Trophoblast cell (in vitro differentiated cells and primary cell): ENCODE measurements around the gene ECSCR.

Experiments used
- DNase-seq, 2 donors: peaks; one replicate each; pipeline ENCODE4 v3.0.0-alpha.2; 2016
- H2AFZ ChIP-seq: 2 replicates; pipeline ENCODE4 v1.6.1; 2013; ENCODE audit warnings: low read length, moderate library complexity, mild to moderate bottlenecking; ENCODE audit not compliant: insufficient read depth, poor library complexity
- H2AK5ac ChIP-seq: 2 replicates; pipeline ENCODE4 v1.6.1; 2013; ENCODE audit warnings: mild to moderate bottlenecking, low read length
- H2BK120ac ChIP-seq: 2 replicates; pipeline ENCODE4 v1.6.1; 2013; ENCODE audit warnings: low read length, mild to moderate bottlenecking, moderate library complexity; ENCODE audit not compliant: insufficient read depth, poor library complexity
- H2BK12ac ChIP-seq: 2 replicates; pipeline ENCODE4 v1.6.1; 2013; ENCODE audit warnings: mild to moderate bottlenecking, low read length, moderate library complexity
- H2BK5ac ChIP-seq: 2 replicates; pipeline ENCODE4 v1.6.1; 2013; ENCODE audit warnings: low read length, low read depth, moderate library complexity, mild to moderate bottlenecking; ENCODE audit not compliant: poor library complexity
- H3K14ac ChIP-seq: 2 replicates; pipeline ENCODE4 v1.6.1; 2013; ENCODE audit warnings: mild to moderate bottlenecking, low read length
- H3K18ac ChIP-seq: 2 replicates; pipeline ENCODE4 v1.6.1; 2013; ENCODE audit warnings: mild to moderate bottlenecking, low read length
- H3K23ac ChIP-seq: 2 replicates; pipeline ENCODE4 v1.6.1; 2013; ENCODE audit warnings: low read length
- H3K27ac ChIP-seq: 2 replicates; pipeline ENCODE4 v1.5.1; 2013; ENCODE audit warnings: low read depth, mild to moderate bottlenecking, inconsistent platforms, low read length, moderate library complexity
- H3K27me3 ChIP-seq: 2 replicates; pipeline ENCODE4 v1.6.1; 2013; ENCODE audit warnings: inconsistent platforms, mild to moderate bottlenecking, low read length, moderate library complexity; ENCODE audit not compliant: insufficient read depth
- H3K36me3 ChIP-seq, 2 experiments: 1 replicate in 1 of 2; 2 replicates in 1 of 2; pipeline ENCODE4 v1.6.1; 2013; ENCODE audit warnings: low read length in 2 of 2, mild to moderate bottlenecking in 2 of 2, moderate library complexity in 1 of 2; ENCODE audit not compliant: insufficient read depth in 2 of 2, control insufficient read depth in 1 of 2
- H3K4ac ChIP-seq: 2 replicates; pipeline ENCODE4 v1.6.1; 2013; ENCODE audit warnings: low read depth, mild to moderate bottlenecking, low read length, moderate library complexity
- H3K4me1 ChIP-seq, 2 experiments: 1 replicate in 1 of 2; 2 replicates in 1 of 2; pipeline ENCODE4 v1.6.1; 2013; ENCODE audit warnings: low read length in 2 of 2, mild to moderate bottlenecking in 2 of 2, moderate library complexity in 1 of 2; ENCODE audit not compliant: insufficient read depth in 2 of 2, control insufficient read depth in 1 of 2
- H3K4me2 ChIP-seq: 2 replicates; pipeline ENCODE4 v1.6.1; 2013; ENCODE audit warnings: inconsistent platforms, mild to moderate bottlenecking, low read length, moderate library complexity
- H3K4me3 ChIP-seq: 2 replicates; pipeline ENCODE4 v1.5.1; 2013; ENCODE audit warnings: mild to moderate bottlenecking, low read depth, low read length, inconsistent platforms
- H3K79me1 ChIP-seq: one replicate; pipeline ENCODE4 v1.6.1; 2013; ENCODE audit warnings: low read length
- H3K79me2 ChIP-seq: 2 replicates; pipeline ENCODE4 v1.6.1; 2013; ENCODE audit warnings: low read length, mild to moderate bottlenecking; ENCODE audit not compliant: control insufficient read depth, insufficient read depth, poor library complexity
- H3K9ac ChIP-seq: 2 replicates; pipeline ENCODE4 v1.6.1; 2013; ENCODE audit warnings: mild to moderate bottlenecking, low read length
- H3K9me3 ChIP-seq: 2 replicates; pipeline ENCODE4 v1.6.1; 2013; ENCODE audit warnings: low read depth, mild to moderate bottlenecking, control low read depth, inconsistent platforms, low read length; ENCODE audit not compliant: insufficient read depth
- H4K12ac ChIP-seq: 2 replicates; pipeline ENCODE4 v1.6.1; 2013; ENCODE audit warnings: low read depth, mild to moderate bottlenecking, low read length, moderate library complexity
- H4K8ac ChIP-seq: 2 replicates; pipeline ENCODE4 v1.6.1; 2013; ENCODE audit warnings: low read depth, mild to moderate bottlenecking, low read length, moderate library complexity
- H4K91ac ChIP-seq: one replicate; pipeline ENCODE4 v1.6.1; 2013; ENCODE audit warnings: low read depth, mild to moderate bottlenecking, low read length, moderate library complexity
- WGBS: extraction: QIAGEN DNeasy Blood & Tissue Kit; methylation state at CpG from one replicate; pipeline ENCODE4 v1.1.7; 2013; ENCODE audit warnings: missing lambda C conversion rate; ENCODE audit not compliant: insufficient read length, insufficient coverage; ENCODE audit errors: extremely low coverage; 5-methylcytosine and 5-hydroxymethylcytosine counted together

ECSCR gene

GRCh38 chr5:139415869-139416268 is 46.7 kb downstream of the ECSCR start:
- no peaks in the 10 kb centered on the region for H3K79me1 ChIP-seq
- no peaks in the 10 kb centered on the region for H3K79me2 ChIP-seq
- no peak overlapping the region for H3K23ac ChIP-seq
- no peaks in the 10 kb centered on the region for H3K27me3 ChIP-seq
- H4K91ac ChIP-seq = no peak overlapping the region
- no peak overlapping the region for H2BK120ac ChIP-seq
- H3K4me1 ChIP-seq = no peaks in the 10 kb centered on the region
- no peak overlapping the region for H2AFZ ChIP-seq
- no peak overlapping the region for H3K14ac ChIP-seq
- H2AK5ac ChIP-seq = no peak overlapping the region
- H4K8ac ChIP-seq = no peak overlapping the region
- no peak overlapping the region for H3K4me3 ChIP-seq
- DNase-seq = no peak
- no peak overlapping the region for H3K4ac ChIP-seq
- H3K9me3 ChIP-seq = no peaks in the 10 kb centered on the region
- H4K12ac ChIP-seq = no peak overlapping the region
- H3K18ac ChIP-seq = no peak overlapping the region
- H2BK12ac ChIP-seq = no peak overlapping the region
- H3K9ac ChIP-seq = no peak overlapping the region
- no peak overlapping the region for H3K27ac ChIP-seq
- H3K36me3 ChIP-seq = peaks cover 2 to 5% of the 10 kb centered on the region in 2 experiments
- H3K4me2 ChIP-seq = no peak overlapping the region
- H2BK5ac ChIP-seq = no peak overlapping the region

GRCh38 chr5:139415221-139415861 is 47.2 kb downstream of the ECSCR start:
- no peak for DNase-seq

GRCh38 chr5:139414581-139415130 is 47.9 kb downstream of the ECSCR start:
- no peak overlapping the region for H3K27ac ChIP-seq
- H3K79me1 ChIP-seq = no peaks in the 10 kb centered on the region
- no peak overlapping the region for H3K4me3 ChIP-seq
- no CpG with 5 or more reads among the region's 9 CpGs for WGBS
- H2BK120ac ChIP-seq = no peak overlapping the region
- H4K12ac ChIP-seq = no peak overlapping the region
- no peak overlapping the region for H4K8ac ChIP-seq
- no peak overlapping the region for H3K4me2 ChIP-seq
- H3K4me1 ChIP-seq = no peaks in the 10 kb centered on the region
- H3K18ac ChIP-seq = no peak overlapping the region
- H2BK5ac ChIP-seq = no peak overlapping the region
- no peaks in the 10 kb centered on the region for H3K27me3 ChIP-seq
- H3K9ac ChIP-seq = no peak overlapping the region
- no peak for DNase-seq
- no peak overlapping the region for H2AK5ac ChIP-seq
- H3K14ac ChIP-seq = no peak overlapping the region
- H2AFZ ChIP-seq = no peak overlapping the region
- H3K4ac ChIP-seq = no peak overlapping the region
- no peaks in the 10 kb centered on the region for H3K9me3 ChIP-seq
- H3K36me3 ChIP-seq = peaks cover 2 to 5% of the 10 kb centered on the region in 2 experiments
- H3K23ac ChIP-seq = no peak overlapping the region
- H3K79me2 ChIP-seq = no peaks in the 10 kb centered on the region
- H2BK12ac ChIP-seq = no peak overlapping the region
- no peak overlapping the region for H4K91ac ChIP-seq

More at GRCh38 chr5:139415221-139415861, 47.2 kb downstream of the ECSCR start:
- Histone ChIP-seq H4K12ac (no peak overlapping the region), H2BK12ac (no peak overlapping the region), H3K4me2 (no peak overlapping the region), H3K36me3 (peaks cover 2 to 5% of the 10 kb centered on the region in 2 experiments), H3K4me1 (no peaks in the 10 kb centered on the region), H3K4me3 (no peak overlapping the region), H3K23ac (no peak overlapping the region), H3K4ac (no peak overlapping the region), H3K18ac (no peak overlapping the region), H4K91ac (no peak overlapping the region), H3K14ac (no peak overlapping the region), H2AK5ac (no peak overlapping the region), H3K79me1 (no peaks in the 10 kb centered on the region), H3K9me3 (no peaks in the 10 kb centered on the region), H3K27ac (no peak overlapping the region), H2BK5ac (no peak overlapping the region), H2BK120ac (no peak overlapping the region), H3K79me2 (no peaks in the 10 kb centered on the region), H3K9ac (no peak overlapping the region), H2AFZ (no peak overlapping the region), H3K27me3 (no peaks in the 10 kb centered on the region), H4K8ac (no peak overlapping the region)
- no CpG with 5 or more reads among the region's 8 CpGs for WGBS

GRCh38 chr5:139413963-139414362 is 48.6 kb downstream of the ECSCR start:
- H4K91ac ChIP-seq = no peak overlapping the region
- H2BK5ac ChIP-seq = no peak overlapping the region
- no peak overlapping the region for H2AK5ac ChIP-seq
- no CpG with 5 or more reads among the region's 6 CpGs for WGBS
- H3K9me3 ChIP-seq = no peaks in the 10 kb centered on the region
- no peaks in the 10 kb centered on the region for H3K4me1 ChIP-seq
- no peak overlapping the region for H2BK12ac ChIP-seq
- DNase-seq = no peak
- no peaks in the 10 kb centered on the region for H3K27me3 ChIP-seq
- H3K79me1 ChIP-seq = no peaks in the 10 kb centered on the region
- H3K14ac ChIP-seq = no peak overlapping the region
- H4K12ac ChIP-seq = no peak overlapping the region
- H4K8ac ChIP-seq = no peak overlapping the region
- no peak overlapping the region for H3K4me2 ChIP-seq
- peaks cover 0 to 2% of the 10 kb centered on the region in 2 experiments for H3K36me3 ChIP-seq
- no peak overlapping the region for H3K4ac ChIP-seq
- H3K79me2 ChIP-seq = no peaks in the 10 kb centered on the region
- H3K23ac ChIP-seq = no peak overlapping the region
- H3K9ac ChIP-seq = no peak overlapping the region
- no peak overlapping the region for H3K18ac ChIP-seq
- no peak overlapping the region for H3K4me3 ChIP-seq
- H2AFZ ChIP-seq = no peak overlapping the region
- H3K27ac ChIP-seq = no peak overlapping the region
- H2BK120ac ChIP-seq = no peak overlapping the region
